ENCODE results near the gene SEMA5B.

Gene SEMA5B

GRCh38 chr3:122923611-122924010, 104.0 kb downstream of the SEMA5B start:
- DNase-seq (ENCODE audit: low read depth), result no peak

GRCh38 chr3:122921791-122922651, 105.5 kb downstream of the SEMA5B start:
- DNase-seq (ENCODE audit: low read depth), result no peak

- no peak for DNase-seq (ENCODE audit: low read depth)
Measured at GRCh38 chr3:122920986-122921385, 106.6 kb downstream of the SEMA5B start.

GRCh38 chr3:122919291-122919610, 108.3 kb downstream of the SEMA5B start:
- DNase-seq (ENCODE audit: low read depth), result no peak

- DNase-seq (ENCODE audit: low read depth), result no peak
Measured at GRCh38 chr3:122918576-122919290, 108.8 kb downstream of the SEMA5B start.

GRCh38 chr3:122917412-122917811, 110.2 kb downstream of the SEMA5B start:
- no peak for DNase-seq (ENCODE audit: low read depth)

- DNase-seq (ENCODE audit: low read depth), result no peak
Measured at GRCh38 chr3:122916580-122916979, 111.0 kb downstream of the SEMA5B start.

GRCh38 chr3:122916084-122916483, 111.5 kb downstream of the SEMA5B start:
- no peak for DNase-seq (ENCODE audit: low read depth)

- no peak for DNase-seq (ENCODE audit: low read depth)
Measured at GRCh38 chr3:122915300-122916055, 112.1 kb downstream of the SEMA5B start.

- DNase-seq (ENCODE audit: low read depth), result no peak
Measured at GRCh38 chr3:122913539-122914100, 113.9 kb downstream of the SEMA5B start.

- DNase-seq (ENCODE audit: low read depth), result no peak
Measured at GRCh38 chr3:122912772-122913538, 114.6 kb downstream of the SEMA5B start.

- DNase-seq (ENCODE audit: low read depth), result no peak
Measured at GRCh38 chr3:122911901-122912300, 115.7 kb downstream of the SEMA5B start.

- DNase-seq (ENCODE audit: low read depth), result no peak
Measured at GRCh38 chr3:122908251-122908650, 119.3 kb downstream of the SEMA5B start.

- DNase-seq (ENCODE audit: low read depth), result no peak
Measured at GRCh38 chr3:122907471-122907870, 120.1 kb downstream of the SEMA5B start.

GRCh38 chr3:122903171-122903570, 124.4 kb downstream of the SEMA5B start:
- DNase-seq (ENCODE audit: low read depth), result no peak

- no peak for DNase-seq (ENCODE audit: low read depth)
Measured at GRCh38 chr3:122902326-122902725, 125.2 kb downstream of the SEMA5B start.

GRCh38 chr3:122898298-122898697, 129.3 kb downstream of the SEMA5B start:
- DNase-seq (ENCODE audit: low read depth), result no peak

GRCh38 chr3:122893754-122894668, 133.6 kb downstream of the SEMA5B start:
- no peak for DNase-seq (ENCODE audit: low read depth)

GRCh38 chr3:122893282-122893681, 134.3 kb downstream of the SEMA5B start:
- DNase-seq (ENCODE audit: low read depth), result no peak

- no peak for DNase-seq (ENCODE audit: low read depth)
Measured at GRCh38 chr3:122892118-122892960, 135.2 kb downstream of the SEMA5B start.

Measured in stromal cell of bone marrow (primary cell).